H1 (cell line): ENCODE results near the gene SHISA9. TPM values are rescaled to one million over a fixed set of nuclear protein-coding genes. Genes with fewer than 3 reads are reported as not detected.

ENCODE experiments used
- CTCF ChIA-PET: fragments of 300-600 bp; sonication (Branson Sonifier 250); formaldehyde crosslinking; loops from one replicate; lab custom pipeline; 2021; ENCODE audit not compliant: partially characterized antibody; lab: Charles Lee
- POLR2A ChIA-PET: fragments of 300-600 bp; sonication (Branson Sonifier 250); formaldehyde crosslinking; loops from one replicate; lab custom pipeline; 2021; ENCODE audit warnings: inconsistent platforms; ENCODE audit not compliant: partially characterized antibody; lab: Charles Lee
- DNase-seq, 2 experiments: peaks; one replicate each; pipeline versions ENCODE4 v3.0.0 to v3.0.0-alpha.2; 2010 to 2022; ENCODE audit warnings: low spot score in 2 of 2, low read depth in 1 of 2, mixed read lengths in 1 of 2
- FAIRE-seq: peaks from 2 replicates; lab custom pipeline; 2011; peaks lifted over from hg19 to GRCh38; lab: Jason Lieb, UNC
- H2AFZ ChIP-seq: 2 replicates; pipeline ENCODE4 v1.8.1; 2012; ENCODE audit warnings: low read length, inconsistent platforms
- H2AK5ac ChIP-seq: 2 replicates; pipeline ENCODE4 v1.6.1; 2013; ENCODE audit warnings: low read depth, low read length
- H2BK120ac ChIP-seq: replicated peaks from 2 replicates; pipeline ENCODE3; 2013; ENCODE audit warnings: low read depth, low read length, inconsistent platforms
- H2BK12ac ChIP-seq: 2 replicates; pipeline ENCODE4 v1.6.1; 2013; ENCODE audit warnings: low read depth, low read length
- H2BK15ac ChIP-seq: 2 replicates; pipeline ENCODE4 v1.6.1; 2013; ENCODE audit warnings: low read length
- H2BK20ac ChIP-seq: 2 replicates; pipeline ENCODE4 v1.6.1; 2013; ENCODE audit warnings: low read length
- H2BK5ac ChIP-seq: 2 replicates; pipeline ENCODE4 v1.6.1; 2013; ENCODE audit warnings: low read depth, low read length
- H3K14ac ChIP-seq: 2 replicates; pipeline ENCODE4 v1.6.1; 2013; ENCODE audit warnings: inconsistent platforms; ENCODE audit not compliant: insufficient read length
- H3K18ac ChIP-seq: 2 replicates; pipeline ENCODE4 v1.6.1; 2013; ENCODE audit warnings: low read length; ENCODE audit errors: extremely low read depth
- H3K23ac ChIP-seq: 2 replicates; pipeline ENCODE4 v1.6.1; 2013; ENCODE audit warnings: inconsistent platforms; ENCODE audit not compliant: insufficient read length
- H3K23me2 ChIP-seq: 2 replicates; pipeline ENCODE4 v1.6.1; 2013; ENCODE audit warnings: low read depth, low read length
- H3K27ac ChIP-seq: 2 replicates; pipeline ENCODE4 v1.6.1; 2011; ENCODE audit warnings: low read depth, low read length, inconsistent platforms
- H3K27me3 ChIP-seq, 4 experiments: replicated peaks in 1 of 4; 1 replicate in 1 of 4; 2 replicates in 3 of 4; pipeline versions ENCODE4 v1.6.1 to v1.8.1; 2011 to 2013; ENCODE audit warnings: low read length in 3 of 4, mild to moderate bottlenecking in 3 of 4, inconsistent platforms in 2 of 4, mixed read lengths in 2 of 4, moderate library complexity in 1 of 4; ENCODE audit not compliant: control insufficient read depth in 3 of 4, insufficient read depth in 3 of 4; ENCODE audit errors: extremely low read depth in 1 of 4
- H3K36me3 ChIP-seq, 4 experiments: 2 replicates each; pipeline versions ENCODE4 v1.6.1 to v1.8.1; 2011 to 2013; ENCODE audit warnings: mild to moderate bottlenecking in 4 of 4, low read length in 3 of 4, moderate library complexity in 2 of 4, control low read depth in 1 of 4, inconsistent platforms in 1 of 4; ENCODE audit not compliant: insufficient read depth in 4 of 4, control insufficient read depth in 2 of 4
- H3K4ac ChIP-seq: replicated peaks from 2 replicates; pipeline ENCODE3; 2013; ENCODE audit warnings: low read length, low read depth, mixed read lengths, inconsistent platforms; ENCODE audit not compliant: insufficient read length
- H3K4me1 ChIP-seq, 4 experiments: replicated peaks in 1 of 4; 1 replicate in 1 of 4; 2 replicates in 3 of 4; pipeline versions ENCODE4 v1.6.1 to v1.8.1; 2011 to 2013; ENCODE audit warnings: low read length in 3 of 4, inconsistent platforms in 2 of 4, mixed read lengths in 1 of 4; ENCODE audit not compliant: insufficient read depth in 4 of 4, control insufficient read depth in 3 of 4
- H3K4me2 ChIP-seq, 2 experiments: 2 replicates each; pipeline versions ENCODE4 v1.6.1 to v1.8.1; 2011 to 2013; ENCODE audit warnings: low read depth in 2 of 2, low read length in 2 of 2, control low read depth in 1 of 2, inconsistent platforms in 1 of 2, mild to moderate bottlenecking in 1 of 2; ENCODE audit not compliant: insufficient read depth in 1 of 2
- H3K4me3 ChIP-seq, 4 experiments: fragments of 200-600, 300-600 bp in 1 of 4; sonication (generic), shearing (Covaris generic), sonication (Bioruptor Twin) in 1 of 4; 2 replicates each; pipeline versions ENCODE4 v1.5.1 to v1.8.1; 2011 to 2016; ENCODE audit warnings: low read length in 4 of 4, low read depth in 3 of 4, control low read depth in 2 of 4, inconsistent platforms in 2 of 4, mild to moderate bottlenecking in 2 of 4, mixed read lengths in 1 of 4, moderate library complexity in 1 of 4; ENCODE audit not compliant: insufficient read depth in 2 of 4; ENCODE audit errors: extremely low read depth in 1 of 4
- H3K56ac ChIP-seq: replicated peaks from 2 replicates; pipeline ENCODE3; 2013; ENCODE audit warnings: low read depth, mild to moderate bottlenecking, mixed read lengths, low read length, inconsistent platforms; ENCODE audit not compliant: insufficient read length
- H3K79me1 ChIP-seq: 2 replicates; pipeline ENCODE4 v1.6.1; 2013; ENCODE audit warnings: low read depth, low read length, control low read depth
- H3K79me2 ChIP-seq, 2 experiments: 2 replicates each; pipeline versions ENCODE4 v1.6.1 to v1.8.1; 2012 to 2013; ENCODE audit warnings: low read length in 2 of 2, mild to moderate bottlenecking in 2 of 2, inconsistent platforms in 1 of 2; ENCODE audit not compliant: insufficient read depth in 2 of 2, control insufficient read depth in 1 of 2
- H3K9ac ChIP-seq, 4 experiments: replicated peaks in 1 of 4; 1 replicate in 1 of 4; 2 replicates in 3 of 4; pipeline versions ENCODE4 v1.6.1 to v1.8.1; 2011 to 2013; ENCODE audit warnings: low read depth in 3 of 4, low read length in 3 of 4, control low read depth in 2 of 4, mild to moderate bottlenecking in 2 of 4, moderate library complexity in 2 of 4, inconsistent platforms in 1 of 4; ENCODE audit errors: extremely low read depth in 1 of 4
- H3K9me3 ChIP-seq, 2 experiments: 2 replicates each; pipeline versions ENCODE4 v1.6.1 to v1.8.1; 2012 to 2013; ENCODE audit warnings: mild to moderate bottlenecking in 2 of 2, moderate library complexity in 2 of 2, control low read depth in 1 of 2, inconsistent platforms in 1 of 2, low read depth in 1 of 2, low read length in 1 of 2, mixed read lengths in 1 of 2; ENCODE audit not compliant: insufficient read depth in 2 of 2
- H4K20me1 ChIP-seq, 2 experiments: replicated peaks in 1 of 2; 2 replicates each; pipeline versions ENCODE3 to v1.8.1; 2011 to 2013; ENCODE audit warnings: inconsistent platforms in 2 of 2, low read length in 2 of 2, mild to moderate bottlenecking in 1 of 2; ENCODE audit not compliant: insufficient read depth in 2 of 2, control insufficient read depth in 1 of 2
- H4K5ac ChIP-seq: 2 replicates; pipeline ENCODE4 v1.6.1; 2013; ENCODE audit warnings: low read length, low read depth, mixed read lengths, inconsistent platforms; ENCODE audit not compliant: insufficient read length
- H4K8ac ChIP-seq: 2 replicates; pipeline ENCODE4 v1.8.0; 2013; ENCODE audit warnings: mild to moderate bottlenecking, moderate library complexity, low read length, inconsistent platforms; ENCODE audit not compliant: insufficient read depth; ENCODE audit errors: extremely low read depth
- H4K91ac ChIP-seq: replicated peaks from 2 replicates; pipeline ENCODE3; 2013; ENCODE audit warnings: low read length, mixed read lengths, inconsistent platforms; ENCODE audit not compliant: insufficient read length
- ASH2L ChIP-seq: fragments of 200-600, 300-600 bp; sonication (generic); IDR thresholded peaks from one replicate; pipeline ENCODE4 v1.7.1; 2017; ENCODE audit warnings: low read length
- ATF2 ChIP-seq: IDR thresholded peaks from 2 replicates; pipeline ENCODE4 v1.6.1; 2012; ENCODE audit warnings: low read length, inconsistent platforms
- BRCA1 ChIP-seq: IDR thresholded peaks from 2 replicates; pipeline ENCODE4 v1.6.1; 2012; ENCODE audit warnings: low read depth, low read length, improper control_type of control experiment
- KDM1A ChIP-seq: fragments of 200-600, 300-600 bp; sonication (generic); IDR thresholded peaks from 2 replicates; pipeline ENCODE4 v1.7.1; 2016; ENCODE audit warnings: mild to moderate bottlenecking, low read length, borderline replicate concordance
- KDM4A ChIP-seq: IDR thresholded peaks from one replicate; pipeline ENCODE4 v1.7.1; 2012; ENCODE audit warnings: low read depth, mild to moderate bottlenecking, moderate library complexity, low read length, inconsistent platforms; ENCODE audit not compliant: severe bottlenecking
- KDM5A ChIP-seq: fragments of 200-600 bp; IDR thresholded peaks from 2 replicates; pipeline ENCODE4 v1.7.1; 2012; ENCODE audit warnings: mild to moderate bottlenecking, low read length, inconsistent platforms, mixed read lengths
- NRF1 ChIP-seq: IDR thresholded peaks from 2 replicates; pipeline ENCODE4 v1.6.1; 2011; ENCODE audit warnings: mild to moderate bottlenecking, low read depth, low read length, improper control_type of control experiment
- RXRA ChIP-seq: IDR thresholded peaks from 2 replicates; pipeline ENCODE4 v1.6.1; 2011; ENCODE audit warnings: low read depth, mild to moderate bottlenecking, low read length, moderate library complexity; ENCODE audit not compliant: insufficient read depth
- SUZ12 ChIP-seq: fragments of 200-600 bp; sonication (generic); IDR thresholded peaks from 2 replicates; pipeline ENCODE4 v1.6.1; 2012; ENCODE audit warnings: mild to moderate bottlenecking, inconsistent platforms, low read length, moderate library complexity, mixed read lengths
- TAF7 ChIP-seq: optimal IDR thresholded peaks from 2 replicates; pipeline ENCODE3; 2011; ENCODE audit warnings: low read depth, mild to moderate bottlenecking, inconsistent platforms, low read length, moderate library complexity, borderline replicate concordance
- USF2 ChIP-seq: IDR thresholded peaks from 2 replicates; pipeline ENCODE4 v1.6.1; 2011; ENCODE audit warnings: low read length, improper control_type of control experiment
- WGBS, 2 experiments: shearing (Covaris generic) in 1 of 2; methylation state at CpG; one replicate each; pipeline versions ENCODE4 v1.1.6 to v1.1.7; 2013 to 2015; ENCODE audit warnings: low lambda C conversion rate in 2 of 2, mixed read lengths in 2 of 2, inconsistent platforms in 1 of 2, low coverage in 1 of 2, missing lambda C conversion rate in 1 of 2; ENCODE audit not compliant: insufficient replicate concordance in 2 of 2, insufficient coverage in 1 of 2, insufficient read length in 1 of 2; ENCODE audit errors: extremely low coverage in 1 of 2, missing lambda C conversion rate in 1 of 2; 5-methylcytosine and 5-hydroxymethylcytosine counted together
- polyA plus RNA-seq, 7 experiments: library from polyadenylated mRNA; depleted of rRNA in 3 of 7; stranded (reverse) in 5 of 7; unstranded in 2 of 7; fragments of >200 nt in 5 of 7; fragments of 200-250 nt in 2 of 7; gene quantifications; 1 replicate in 5 of 7; 2 replicates in 1 of 7; 4 replicates in 1 of 7; pipeline versions ENCODE4 v1.2.1 to v1.2.3, GENCODE V29; 2011 to 2013; ENCODE audit warnings: missing spikeins in 2 of 7, mixed read lengths in 2 of 7
- total RNA-seq: library from RNA; stranded (reverse); fragmentation: NEBNext Ultra II Directional; extraction: Animal tissue kit (Norgen Biotek cat#: 25700); gene quantifications from 2 replicates; pipeline ENCODE4 v1.2.1, GENCODE V29; 2021

Gene SHISA9
- total and polyA plus RNA-seq, 2 of the 8 experiments (the other 6 are each of a cell fraction or from before 2014, with no cell fraction given), result 25.6 to 39.8 TPM

- no peak overlapping the region for H3K4me3 ChIP-seq
- POLR2A ChIA-PET, result interaction anchor here (0.6 kb wide), 1 partner anchor 10 kb away, joined by 3 read pairs; no protein-coding TSS in a partner anchor
- no peak overlapping the region for H3K4me2 ChIP-seq
- DNase-seq, result no peak
- H2BK5ac ChIP-seq, result no peak overlapping the region
- no peak overlapping the region for H2BK15ac ChIP-seq
- no peaks in the 10 kb centered on the region for H3K79me2 ChIP-seq
- H3K79me1 ChIP-seq, result no peaks in the 10 kb centered on the region
- H3K36me3 ChIP-seq, result no peaks in the 10 kb centered on the region
- H4K5ac ChIP-seq, result no peak overlapping the region
- peaks cover 0 to 2% (median 0%) of the 10 kb centered on the region in 4 experiments; a peak in 1 of 7 replicates for H3K4me1 ChIP-seq
- no peak overlapping the region for H3K4ac ChIP-seq
- no peak overlapping the region for H3K23ac ChIP-seq
- FAIRE-seq, result no peak
- H4K91ac ChIP-seq, result no peak overlapping the region
- H3K14ac ChIP-seq, result no peak overlapping the region
- no peak overlapping the region for H3K9ac ChIP-seq
- no peak overlapping the region for H3K56ac ChIP-seq
- no peak overlapping the region for H2BK12ac ChIP-seq
- no peaks in the 10 kb centered on the region for H3K9me3 ChIP-seq
- no peak overlapping the region for H3K27ac ChIP-seq
- no peak overlapping the region for H2BK20ac ChIP-seq
- H2AFZ ChIP-seq, result no peak overlapping the region
- no peak overlapping the region for H2AK5ac ChIP-seq
- no peak overlapping the region for H2BK120ac ChIP-seq
- 45% methylated on average over 2 of the region's 2 CpGs; no CpG with 5 or more reads in 1 of the 2 experiments for WGBS, 2 experiments
- CTCF ChIA-PET, result interaction anchor here (2.5 kb wide), 1 partner anchor 11 kb away, joined by 9 read pairs; no protein-coding TSS in a partner anchor
- no peaks in the 10 kb centered on the region for H3K27me3 ChIP-seq
- no peak overlapping the region for H3K18ac ChIP-seq
- peaks cover 1% of the 10 kb centered on the region; the same call in 1 of the 2 replicates for H3K23me2 ChIP-seq
- no peak overlapping the region for H4K8ac ChIP-seq
- H4K20me1 ChIP-seq, result no peaks in the 10 kb centered on the region
- no peak for TF ChIP-seq KDM4A
- TF ChIP-seq ATF2, result no peak
- no peak for TF ChIP-seq BRCA1
- TF ChIP-seq NRF1, result no peak
- TF ChIP-seq RXRA, result no peak
- no peak for TF ChIP-seq ASH2L
- no peak for TF ChIP-seq KDM1A
- no peak for TF ChIP-seq USF2
- TF ChIP-seq KDM5A, result no peak
- TF ChIP-seq SUZ12, result no peak
- TF ChIP-seq TAF7, result no peak
These were observed 27.2 kb upstream of the SHISA9 start for GRCh38 chr16:12874186-12874585.
